CD4-positive, alpha-beta T cell (primary cell): Measurements from ENCODE around the gene XPC. TPM values are rescaled to one million over a fixed set of nuclear protein-coding genes. Genes with fewer than 3 reads are reported as not detected.

Source experiments
- ATAC-seq: fragments of 200-7000 bp; cut with Tn5 transposase; one replicate; pipeline ENCODE4 v1.10.0; 2022; ENCODE audit warnings: mild to moderate bottlenecking; ENCODE audit not compliant: poor library complexity
- CTCF ChIA-PET: fragments of 350-600 bp; sonication (Branson Sonifier 250); formaldehyde crosslinking; loops from one replicate; lab custom pipeline; 2021; ENCODE audit warnings: antibody characterized with exemption, inconsistent platforms; lab: Charles Lee
- POLR2A ChIA-PET: fragments of 350-600 bp; sonication (Branson Sonifier 250); formaldehyde crosslinking; loops from one replicate; lab custom pipeline; 2021; ENCODE audit warnings: antibody characterized with exemption, inconsistent platforms; lab: Charles Lee
- DNase-seq, 14 experiments: peaks; one replicate each; pipeline ENCODE4 v3.0.0-alpha.2; 2013 to 2020; ENCODE audit warnings: mixed read lengths in 2 of 14
- H3K27ac ChIP-seq, 2 donors: one replicate each; pipeline versions ENCODE4 v1.5.1 to v1.7.0; 2013; ENCODE audit warnings: low read length in 2 of 2, low read depth in 1 of 2, mild to moderate bottlenecking in 1 of 2
- H3K27me3 ChIP-seq, 2 experiments: 1 replicate in 1 of 2; 2 replicates in 1 of 2; pipeline versions ENCODE4 v1.6.1 to v1.7.0; 2013; ENCODE audit warnings: low read length in 2 of 2, control low read depth in 1 of 2, mild to moderate bottlenecking in 1 of 2, moderate library complexity in 1 of 2; ENCODE audit not compliant: insufficient read depth in 2 of 2, control insufficient read depth in 1 of 2
- H3K36me3 ChIP-seq: one replicate; pipeline ENCODE4 v1.6.1; 2013; ENCODE audit warnings: low read length, control low read depth; ENCODE audit not compliant: insufficient read depth
- H3K4me1 ChIP-seq: one replicate; pipeline ENCODE4 v1.6.1; 2013; ENCODE audit warnings: low read length, control low read depth; ENCODE audit not compliant: insufficient read depth
- H3K4me3 ChIP-seq: one replicate; pipeline ENCODE4 v1.5.1; 2013; ENCODE audit warnings: mild to moderate bottlenecking, low read length, moderate library complexity
- H3K9me3 ChIP-seq, 2 experiments: 1 replicate in 1 of 2; 2 replicates in 1 of 2; pipeline versions ENCODE4 v1.6.1 to v1.7.0; 2013; ENCODE audit warnings: low read length in 2 of 2, mild to moderate bottlenecking in 2 of 2, control low read depth in 1 of 2, moderate library complexity in 1 of 2; ENCODE audit not compliant: control insufficient read depth in 1 of 2, insufficient read depth in 1 of 2
- H3K27ac Mint-ChIP-seq: one replicate; pipeline ENCODE4 v1.8.0; 2020; ENCODE audit warnings: mixed read lengths
- H3K27me3 Mint-ChIP-seq: one replicate; pipeline ENCODE4 v1.8.0; 2021; ENCODE audit warnings: mixed read lengths
- H3K36me3 Mint-ChIP-seq: one replicate; pipeline ENCODE4 v1.8.0; 2021; ENCODE audit warnings: low read depth, mixed read lengths
- H3K4me1 Mint-ChIP-seq: one replicate; pipeline ENCODE4 v1.8.0; 2021; ENCODE audit warnings: low read depth, mixed read lengths
- H3K4me3 Mint-ChIP-seq: one replicate; pipeline ENCODE4 v1.8.0; 2020; ENCODE audit warnings: mild to moderate bottlenecking, mixed read lengths
- H3K9me3 Mint-ChIP-seq: one replicate; pipeline ENCODE4 v1.8.0; 2020; ENCODE audit warnings: mixed read lengths
- CTCF ChIP-seq: fragments of 200-600 bp; IDR thresholded peaks from one replicate; pipeline ENCODE4 v1.8.0; 2022; ENCODE audit warnings: antibody characterized with exemption, mild to moderate bottlenecking
- intact Hi-C, 2 experiments: fragments of 100-400 bp; cut with DNase I in 1 of 2; cut with micrococcal nuclease in 1 of 2; formaldehyde crosslinking; loops; one replicate each; pipeline versions ENCODE4 v1.15.1 to v1.9.0; 2023 to 2025; cut with DNase I, micrococcal nuclease
- total RNA-seq, 174 experiments: library from RNA in 2 of 174; stranded (reverse) in 2 of 174; gene quantifications; one replicate each; pipeline ENCODE4 v1.2.3 and lab custom pipeline; 2021 to 2026

Gene XPC
- total RNA-seq, 2 experiments from 2014 or later = 59.2 to 65.1 TPM

DNA sequence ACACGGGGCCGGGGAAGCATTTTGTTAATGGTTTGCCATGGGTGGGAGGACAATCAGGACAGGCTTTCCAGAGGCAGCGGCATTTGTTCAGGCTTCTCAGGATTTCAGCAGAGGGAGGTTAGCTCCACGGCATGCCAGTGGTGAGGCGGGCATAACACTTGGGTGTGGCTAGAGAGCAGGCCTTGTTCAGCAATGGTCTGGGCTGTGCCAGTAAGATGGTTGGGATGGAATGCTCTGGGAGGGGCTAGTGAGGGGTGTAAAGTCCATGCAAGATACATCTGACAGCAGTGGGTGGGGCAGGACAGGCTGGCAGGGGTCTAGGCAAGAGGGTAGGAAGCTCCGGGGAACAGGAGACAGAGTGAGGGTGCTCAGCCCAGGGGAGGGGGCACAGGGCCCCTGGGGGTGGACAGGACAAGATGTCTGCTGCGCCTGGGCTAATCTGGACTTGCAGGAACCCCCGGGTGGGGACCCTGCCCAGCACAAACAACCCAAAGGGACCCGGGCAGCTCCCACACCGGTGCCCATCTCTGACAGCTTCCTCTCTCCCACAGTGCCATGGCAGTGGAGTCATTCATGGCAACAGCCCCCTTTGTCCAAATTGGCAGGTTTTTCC is 45.1 kb downstream of the XPC start:
- ChIA-PET POLR2A (interaction anchor here (0.7 to 1.5 kb wide), 4 partner anchors 8 to 10 kb away, joined by 3 to 6 read pairs (median 4); partner anchors contain the start of genes CHCHD4 and TMEM43), CTCF (no interaction called here)
- Mint-ChIP-seq H3K4me3 (no peak overlapping the region), H3K36me3 (peaks cover 96% of the 10 kb centered on the region), H3K27ac (peak overlapping the region; percentile 33), H3K4me1 (peaks cover 6% of the 10 kb centered on the region), H3K27me3 (no peaks in the 10 kb centered on the region), H3K9me3 (no peaks in the 10 kb centered on the region)
- no peak for ATAC-seq
- Histone ChIP-seq H3K27me3 (no peaks in the 10 kb centered on the region), H3K36me3 (peaks cover 92% of the 10 kb centered on the region), H3K9me3 (no peaks in the 10 kb centered on the region), H3K27ac (no peak overlapping the region), H3K4me3 (no peak overlapping the region), H3K4me1 (peaks cover 2% of the 10 kb centered on the region)
- intact Hi-C loops = no loop called here
- TF ChIP-seq CTCF = no peak
- DNase-seq = no peak

GRCh38 chr3:14132689-14133088 is 45.7 kb downstream of the XPC start:
- no peak for TF ChIP-seq CTCF
- peaks cover 96% of the 10 kb centered on the region for H3K36me3 Mint-ChIP-seq

GRCh38 chr3:14132120-14132519 is 46.3 kb downstream of the XPC start:
- ChIA-PET POLR2A (interaction anchor here (1.2 kb wide), 1 partner anchor 10 kb away, joined by 4 read pairs; no protein-coding TSS in a partner anchor), CTCF (no interaction called here)
- Mint-ChIP-seq H3K4me3 (no peak overlapping the region), H3K36me3 (peaks cover 93% of the 10 kb centered on the region), H3K4me1 (peaks cover 17% of the 10 kb centered on the region), H3K27me3 (no peaks in the 10 kb centered on the region), H3K27ac (no peak overlapping the region), H3K9me3 (no peaks in the 10 kb centered on the region)
- H3K4me1 ChIP-seq = peaks cover 14% of the 10 kb centered on the region
- no peak for TF ChIP-seq CTCF
- intact Hi-C loops = no loop called here
- H3K9me3 ChIP-seq = no peaks in the 10 kb centered on the region
- no peaks in the 10 kb centered on the region for H3K27me3 ChIP-seq
- DNase-seq (no peak), ATAC-seq (no peak)
- H3K27ac ChIP-seq = no peak overlapping the region
- peaks cover 95% of the 10 kb centered on the region for H3K36me3 ChIP-seq
- H3K4me3 ChIP-seq = no peak overlapping the region

More at GRCh38 chr3:14132689-14133088, 45.7 kb downstream of the XPC start:
- ChIA-PET POLR2A (interaction anchor here (0.7 to 0.8 kb wide), 2 partner anchors 8 to 10 kb away, joined by 3 to 4 read pairs; partner anchors contain the start of gene TMEM43), CTCF (no interaction called here)
- intact Hi-C loops = no loop called here
- ATAC-seq = no peak
- Histone ChIP-seq H3K36me3 (peaks cover 97% of the 10 kb centered on the region), H3K27me3 (no peaks in the 10 kb centered on the region), H3K9me3 (no peaks in the 10 kb centered on the region), H3K27ac (no peak overlapping the region), H3K4me3 (no peak overlapping the region), H3K4me1 (peaks cover 8% of the 10 kb centered on the region)
- peaks cover 11% of the 10 kb centered on the region for H3K4me1 Mint-ChIP-seq
- DNase-seq = no peak
- H3K4me3 Mint-ChIP-seq = no peak overlapping the region
- H3K27ac Mint-ChIP-seq = no peak overlapping the region
- no peaks in the 10 kb centered on the region for H3K27me3 Mint-ChIP-seq
- H3K9me3 Mint-ChIP-seq = no peaks in the 10 kb centered on the region
